ENCODE data around the gene CDC42SE1. TPM values are rescaled to one million over a fixed set of nuclear protein-coding genes. Genes with fewer than 3 reads are reported as not detected.

The CDC42SE1 gene
- total and polyA plus RNA-seq, 9 of the 15 experiments (the other 6 are each of a cell fraction or from before 2014, with no cell fraction given) = 78.1 to 189 (median 114) TPM

GRCh38 chr1:151049458-151049857, 10.0 kb downstream of the CDC42SE1 start:
- Histone ChIP-seq H3K9me3 (replicated peaks; ENCODE audit: control insufficient read depth, insufficient read depth, low read depth, low read length) (no peaks in the 10 kb centered on the region), H3K9me1 (ENCODE audit: control insufficient read depth, insufficient read depth, low read length) (peaks cover 2% of the 10 kb centered on the region), H3K4me2 (ENCODE audit: insufficient read depth, low read length) (0 out of 2 replicates have a peak overlapping the region, but pooled peaks have one; percentile 12), H3K27me3 (ENCODE audit: control insufficient read depth in 2 of 2, insufficient read depth in 2 of 2, low read length in 2 of 2) (no peaks in the 10 kb centered on the region), H2AFZ (ENCODE audit: low read depth, low read length) (no peak overlapping the region), H3K4me1 (replicated peaks in 1 of 2; ENCODE audit: control insufficient read depth in 2 of 2, insufficient read depth in 2 of 2, low read length in 2 of 2) (peaks cover 24 to 28% of the 10 kb centered on the region in 2 experiments; a peak in 4 of 5 replicates), H3K4me3 (no peak overlapping the region), H3K36me3 (ENCODE audit: control insufficient read depth, insufficient read depth, low read length) (peaks cover 47% of the 10 kb centered on the region), H3K79me2 (ENCODE audit: control insufficient read depth, insufficient read depth, low read length) (peaks cover 25% of the 10 kb centered on the region), H3K27ac (ENCODE audit: extremely low read depth, low read depth, low read length) (no peak overlapping the region; the same call in 2 of the 3 replicates), H4K20me1 (replicated peaks; ENCODE audit: control insufficient read depth, insufficient read depth, low read length) (no peaks in the 10 kb centered on the region), H3K9ac (ENCODE audit: insufficient read depth in 1 of 2, low read depth in 2 of 2, low read length in 2 of 2) (peak overlapping the region in 1 of 2 experiments; percentile 60; a peak in 1 of 4 replicates)
- WGBS (ENCODE audit: insufficient coverage, low coverage, missing lambda C conversion rate) = 73% methylated on average over 5 of the region's 5 CpGs
- FAIRE-seq (no peak), DNase-seq (ENCODE audit: extremely low read depth in 1 of 4, low spot score in 3 of 4) (no peak), ATAC-seq (peak; percentile 15)
- ChIA-PET CTCF (ENCODE audit: low intra/inter-chr PET ratio) (no interaction called here), POLR2A (interaction anchor here (0.9 to 2.9 kb wide), 8 partner anchors 8 to 43 kb away, joined by 3 to 36 read pairs (median 5); partner anchors contain the start of genes BNIPL, CDC42SE1, MINDY1 and MLLT11)
- in situ Hi-C loops (cut with MboI) (no loop called here), intact Hi-C loops (cut with micrococcal nuclease) (no loop called here)
- BruUV-seq (replicated peaks) = no TSS peak
- no peak for TF ChIP-seq ATF6 (CRISPR knock-in tag; IDR thresholded peaks at IDR 0.05)
- TF ChIP-seq SUPT5H (IDR thresholded peaks at IDR 0.05) = peak; percentile 1; the same call in 1 of the 2 replicates
- no peak for TF ChIP-seq ESRRB (CRISPR knock-in tag; IDR thresholded peaks at IDR 0.05; ENCODE audit: borderline replicate concordance)
- TF ChIP-seq ZNF449 (CRISPR knock-in tag; IDR thresholded peaks at IDR 0.05) = no peak
- TF ChIP-seq MYNN (IDR thresholded peaks at IDR 0.05) = 0 out of 2 replicates have a peak, but pooled peaks have one; percentile 46
- no peak for TF ChIP-seq MYNN (CRISPR knock-in tag; IDR thresholded peaks at IDR 0.05)
- TF ChIP-seq MEF2A (IDR thresholded peaks at IDR 0.05; ENCODE audit: control insufficient read depth, low read depth, low read length) = no peak
- no peak for TF ChIP-seq HNRNPK (IDR thresholded peaks at IDR 0.05; ENCODE audit: low read depth, low read length, poor library complexity, severe bottlenecking)

Data from K562 (cell line).